RCC 7860 (cell line): Measurements from ENCODE around the gene NT5DC2.

Experiments
- DNase-seq: peaks from one replicate; pipeline ENCODE4 v3.0.0-alpha.2; 2015; ENCODE audit warnings: low spot score
- FAIRE-seq: peaks from 2 replicates; lab custom pipeline; 2012; peaks lifted over from hg19 to GRCh38; lab: Jason Lieb, UNC

Gene NT5DC2

DNA sequence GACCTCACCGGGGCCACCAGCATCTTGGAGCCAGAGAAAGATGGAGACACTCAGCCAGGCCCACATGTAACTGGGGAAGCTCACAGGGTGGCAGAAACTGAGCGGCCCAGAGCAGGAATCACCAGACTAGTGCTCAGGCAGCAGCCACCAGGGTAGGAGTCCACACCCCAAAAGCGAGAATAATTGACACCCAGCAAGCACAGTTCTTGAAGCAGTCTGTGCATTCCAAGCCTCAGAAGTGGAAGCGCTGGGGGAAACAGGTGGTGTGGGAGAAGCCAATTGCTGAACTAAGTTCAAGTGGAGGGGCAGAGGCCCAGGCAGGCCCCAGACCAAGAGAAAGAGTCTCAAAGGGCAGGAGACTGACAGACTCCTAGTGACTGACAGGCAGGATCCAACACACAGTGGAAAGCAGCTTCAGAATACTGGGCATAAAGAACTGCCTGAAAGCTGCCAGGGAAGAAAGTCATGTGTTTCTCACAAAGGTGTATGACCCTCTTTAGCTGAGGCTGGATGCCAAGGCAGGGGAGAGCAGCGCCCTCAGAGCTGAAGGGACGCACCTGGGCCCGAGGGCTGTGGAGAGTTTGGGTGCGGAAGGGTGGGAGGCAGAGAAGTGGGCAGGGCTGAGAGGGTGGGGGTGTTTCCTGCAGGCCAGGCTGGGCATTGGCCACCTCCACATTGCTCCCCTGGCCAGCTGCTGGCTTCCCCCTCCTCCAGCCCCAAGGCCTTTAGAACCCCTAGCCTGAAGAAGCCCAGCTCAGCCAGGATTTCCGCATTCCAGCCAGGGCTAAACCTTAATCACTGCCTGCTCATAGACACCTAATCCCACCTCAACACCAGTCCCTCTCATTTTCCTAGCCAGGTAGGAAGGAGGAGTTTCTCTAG is 7.7 kb downstream of the NT5DC2 start:
- DNase-seq, result no peak
- FAIRE-seq, result no peak

DNA sequence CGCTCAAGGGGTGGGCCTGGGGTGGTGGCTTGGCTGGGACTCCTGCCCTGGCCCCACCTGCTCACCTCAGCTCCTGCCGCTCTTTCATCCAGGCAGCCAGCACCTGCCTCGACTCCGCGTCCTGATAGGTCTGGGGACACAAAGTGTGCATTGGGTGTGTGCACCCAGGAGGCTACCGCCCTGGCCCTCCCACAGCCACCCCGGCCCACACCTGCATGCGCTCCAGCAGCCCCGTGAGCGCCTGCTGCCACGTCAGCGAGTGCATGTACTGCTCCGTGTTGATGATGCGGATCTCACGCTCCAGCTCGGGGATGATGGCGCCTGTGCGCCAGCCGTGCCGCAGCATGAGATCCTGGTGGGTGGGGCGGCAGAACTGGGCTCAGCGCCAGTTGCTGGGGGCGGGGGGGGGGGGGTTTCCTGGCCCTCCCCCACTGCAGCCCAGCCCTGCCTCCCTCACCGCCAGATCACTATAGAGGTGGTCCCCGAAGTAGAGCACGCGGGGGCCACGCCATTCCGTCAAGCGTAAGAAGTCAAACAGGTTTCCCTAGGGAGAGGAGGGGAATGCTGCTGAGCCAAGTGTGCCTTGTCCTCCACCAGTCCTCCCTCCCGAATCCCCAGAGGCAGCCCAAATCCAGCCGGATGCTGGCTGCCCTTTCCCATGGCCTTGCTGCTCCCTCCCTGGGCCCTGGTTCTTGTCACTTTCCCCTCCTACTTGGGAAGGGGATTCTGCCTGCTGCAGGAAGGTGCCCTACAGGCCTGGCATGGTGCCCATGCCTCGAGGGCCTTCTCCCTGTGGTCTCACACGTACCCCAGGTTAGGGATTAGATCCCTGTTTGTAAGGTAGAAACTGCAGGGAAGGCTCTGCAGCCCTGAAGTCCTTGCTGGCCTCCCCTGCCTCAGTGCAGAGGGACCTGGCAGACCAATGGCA is 8.6 kb downstream of the NT5DC2 start:
- FAIRE-seq (no peak), DNase-seq (no peak)

DNA sequence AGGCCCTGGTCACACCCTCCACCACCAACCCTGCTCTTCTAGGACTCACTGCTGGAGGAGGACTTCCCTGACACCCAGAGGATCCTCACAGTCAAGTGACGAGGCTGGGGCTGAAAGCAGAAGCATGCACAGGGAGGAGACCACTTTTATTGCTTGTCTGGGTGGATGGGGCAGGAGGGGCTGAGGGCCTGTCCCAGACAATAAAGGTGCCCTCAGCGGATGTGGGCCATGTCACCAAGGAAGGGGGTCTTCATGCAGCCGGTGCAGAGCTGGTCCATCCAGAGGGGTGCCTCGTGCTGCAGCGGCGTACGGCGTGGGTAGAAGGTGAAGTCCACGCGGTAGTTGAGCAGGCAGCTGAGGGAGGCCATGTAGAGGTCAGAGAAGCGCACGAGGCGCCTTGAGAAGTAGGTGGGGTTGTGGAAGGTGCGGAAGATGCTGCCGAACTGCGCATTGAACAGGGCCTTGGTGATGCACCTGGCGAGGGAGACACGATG is 9.4 kb downstream of the NT5DC2 start:
- FAIRE-seq (no peak), DNase-seq (no peak)

DNA sequence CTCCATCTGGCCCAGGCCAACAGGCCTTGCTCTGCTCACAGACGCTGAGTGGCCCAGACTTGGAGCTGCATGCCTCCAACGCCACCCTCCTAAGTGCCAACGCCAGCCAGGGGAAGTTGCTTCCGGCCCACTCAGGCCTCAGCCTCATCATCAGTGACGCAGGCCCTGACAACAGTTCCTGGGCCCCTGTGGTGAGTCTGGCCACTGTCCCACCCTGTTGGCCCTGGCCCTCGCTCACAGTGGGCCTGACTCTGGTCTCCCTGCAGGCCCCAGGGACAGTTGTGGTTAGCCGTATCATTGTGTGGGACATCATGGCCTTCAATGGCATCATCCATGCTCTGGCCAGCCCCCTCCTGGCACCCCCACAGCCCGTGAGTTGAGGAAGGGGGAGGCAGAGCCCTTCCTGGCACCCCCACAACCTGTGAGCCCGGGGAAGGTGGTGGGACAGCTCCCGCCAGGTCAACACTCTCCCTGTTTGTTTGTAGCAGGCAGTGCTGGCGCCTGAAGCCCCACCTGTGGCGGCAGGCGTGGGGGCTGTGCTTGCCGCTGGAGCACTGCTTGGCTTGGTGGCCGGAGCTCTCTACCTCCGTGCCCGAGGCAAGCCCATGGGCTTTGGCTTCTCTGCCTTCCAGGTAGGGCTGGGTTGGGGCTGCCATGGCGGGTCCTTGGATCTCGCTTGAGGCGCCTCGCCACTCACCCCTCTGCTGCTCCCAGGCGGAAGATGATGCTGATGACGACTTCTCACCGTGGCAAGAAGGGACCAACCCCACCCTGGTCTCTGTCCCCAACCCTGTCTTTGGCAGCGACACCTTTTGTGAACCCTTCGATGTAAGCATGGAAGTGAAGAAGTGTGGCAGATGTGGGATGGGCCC is 10.0 kb downstream of the NT5DC2 start:
- FAIRE-seq, result no peak
- no peak for DNase-seq

DNA sequence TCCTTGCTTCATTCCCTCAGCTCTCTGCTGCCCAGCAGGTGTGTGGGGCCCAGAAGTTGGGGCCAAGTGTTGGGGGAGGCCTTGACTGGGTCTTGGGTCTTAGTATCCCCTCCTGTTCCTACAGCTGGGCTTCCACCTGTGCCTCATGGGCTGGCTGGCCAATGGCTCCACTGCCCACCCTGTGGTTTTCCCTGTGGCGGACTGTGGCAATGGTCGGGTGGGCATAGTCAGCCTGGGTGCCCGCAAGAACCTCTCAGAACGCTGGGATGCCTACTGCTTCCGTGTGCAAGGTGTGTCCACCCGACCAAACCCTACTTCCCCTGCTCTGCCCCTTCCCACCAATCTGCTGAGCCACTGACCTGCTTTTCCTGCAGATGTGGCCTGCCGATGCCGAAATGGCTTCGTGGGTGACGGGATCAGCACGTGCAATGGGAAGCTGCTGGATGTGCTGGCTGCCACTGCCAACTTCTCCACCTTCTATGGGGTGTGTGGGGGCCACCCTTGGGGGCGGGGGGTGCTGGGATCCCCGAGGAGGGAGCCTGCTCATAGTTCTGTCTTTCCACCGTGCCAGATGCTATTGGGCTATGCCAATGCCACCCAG is 10.9 kb downstream of the NT5DC2 start:
- FAIRE-seq, result no peak
- no peak for DNase-seq

DNA sequence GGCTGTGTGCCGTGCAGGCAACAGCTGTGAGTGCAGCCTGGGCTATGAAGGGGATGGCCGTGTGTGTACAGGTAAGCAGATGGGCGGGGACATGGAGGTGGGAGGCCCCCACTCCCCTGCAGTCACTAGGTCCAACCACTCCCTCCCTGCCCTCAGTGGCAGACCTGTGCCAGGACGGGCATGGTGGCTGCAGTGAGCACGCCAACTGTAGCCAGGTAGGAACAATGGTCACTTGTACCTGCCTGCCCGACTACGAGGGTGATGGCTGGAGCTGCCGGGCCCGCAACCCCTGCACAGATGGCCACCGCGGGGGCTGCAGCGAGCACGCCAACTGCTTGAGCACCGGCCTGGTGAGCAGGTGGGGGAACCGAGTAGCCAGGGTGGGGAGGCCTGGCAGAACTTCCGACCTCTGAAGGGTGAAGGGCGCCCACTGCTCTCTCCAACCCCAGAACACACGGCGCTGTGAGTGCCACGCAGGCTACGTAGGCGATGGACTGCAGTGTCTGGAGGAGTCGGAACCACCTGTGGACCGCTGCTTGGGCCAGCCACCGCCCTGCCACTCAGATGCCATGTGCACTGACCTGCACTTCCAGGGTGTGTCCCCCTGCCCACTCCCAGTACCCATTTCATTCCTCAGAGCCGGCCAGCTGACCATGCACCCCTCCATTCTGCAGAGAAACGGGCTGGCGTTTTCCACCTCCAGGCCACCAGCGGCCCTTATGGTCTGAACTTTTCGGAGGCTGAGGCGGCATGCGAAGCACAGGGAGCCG is 11.6 kb downstream of the NT5DC2 start:
- FAIRE-seq (no peak), DNase-seq (no peak)

DNA sequence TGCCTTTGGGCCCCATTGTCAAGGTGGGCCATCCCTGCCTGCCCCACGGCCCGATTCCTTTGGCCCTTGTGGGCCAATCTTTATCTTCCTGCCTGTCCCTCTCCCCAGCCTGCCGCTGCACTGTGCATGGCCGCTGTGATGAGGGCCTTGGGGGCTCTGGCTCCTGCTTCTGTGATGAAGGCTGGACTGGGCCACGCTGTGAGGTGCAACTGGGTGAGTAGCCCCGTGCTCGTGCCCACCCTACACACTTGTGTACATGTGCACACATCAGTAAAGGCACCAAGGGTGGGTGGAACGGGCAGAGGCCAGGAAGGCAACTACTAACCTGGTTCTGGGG is 12.2 kb downstream of the NT5DC2 start:
- FAIRE-seq, result no peak
- no peak for DNase-seq

DNA sequence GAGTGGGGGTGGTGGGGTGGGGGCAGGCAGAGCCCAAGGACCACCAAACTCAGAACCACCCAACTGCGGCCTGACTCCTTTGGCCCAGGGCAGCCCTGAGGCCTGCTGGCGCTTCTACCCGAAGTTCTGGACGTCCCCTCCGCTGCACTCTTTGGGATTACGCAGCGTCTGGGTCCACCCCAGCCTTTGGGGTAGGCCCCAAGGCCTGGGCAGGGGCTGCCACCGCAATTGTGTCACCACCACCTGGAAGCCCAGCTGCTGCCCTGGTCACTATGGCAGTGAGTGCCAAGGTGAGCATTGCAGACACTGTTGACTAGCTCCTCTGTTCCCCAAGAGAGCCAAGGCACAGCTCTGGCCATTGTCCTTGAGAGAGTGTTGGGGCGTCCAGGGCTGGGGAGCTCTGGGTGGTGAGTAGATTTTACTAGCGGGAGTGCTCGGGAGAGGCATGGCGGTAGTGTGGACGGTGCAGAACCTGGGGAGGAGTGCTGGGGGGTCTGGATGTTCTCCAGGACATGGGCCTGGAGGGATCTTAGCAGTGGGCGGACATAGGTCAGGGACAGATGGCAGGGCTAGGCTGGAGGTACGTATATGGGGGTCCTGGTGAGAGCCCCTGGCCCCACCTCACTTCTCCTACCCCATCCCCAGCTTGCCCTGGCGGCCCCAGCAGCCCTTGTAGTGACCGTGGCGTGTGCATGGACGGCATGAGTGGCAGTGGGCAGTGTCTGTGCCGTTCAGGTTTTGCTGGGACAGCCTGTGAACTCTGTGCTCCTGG is 12.8 kb downstream of the NT5DC2 start:
- DNase-seq, result no peak
- FAIRE-seq, result no peak

DNA sequence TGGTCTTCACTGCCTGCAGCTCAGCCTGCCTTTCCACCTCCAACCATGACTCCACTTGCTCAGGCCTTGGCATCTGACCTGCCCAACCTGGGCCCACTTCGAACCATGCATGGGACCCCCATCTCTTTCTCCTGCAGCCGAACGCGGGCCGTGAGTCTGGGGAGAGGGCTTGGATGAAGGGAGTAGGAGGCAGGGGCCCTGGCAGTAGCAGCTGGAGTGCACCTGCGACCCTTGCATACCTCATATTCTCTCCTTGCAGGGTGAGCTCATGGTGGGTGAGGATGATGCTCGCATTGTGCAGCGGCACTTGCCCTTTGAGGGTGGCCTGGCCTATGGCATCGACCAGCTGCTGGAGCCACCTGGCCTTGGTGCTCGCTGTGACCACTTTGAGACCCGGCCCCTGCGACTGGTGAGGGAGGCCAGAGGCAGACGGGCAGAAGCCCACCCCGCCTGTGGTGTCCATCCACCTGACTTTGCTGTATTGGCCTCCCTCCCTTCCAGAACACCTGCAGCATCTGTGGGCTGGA is 13.5 kb downstream of the NT5DC2 start:
- FAIRE-seq (no peak), DNase-seq (no peak)

DNA sequence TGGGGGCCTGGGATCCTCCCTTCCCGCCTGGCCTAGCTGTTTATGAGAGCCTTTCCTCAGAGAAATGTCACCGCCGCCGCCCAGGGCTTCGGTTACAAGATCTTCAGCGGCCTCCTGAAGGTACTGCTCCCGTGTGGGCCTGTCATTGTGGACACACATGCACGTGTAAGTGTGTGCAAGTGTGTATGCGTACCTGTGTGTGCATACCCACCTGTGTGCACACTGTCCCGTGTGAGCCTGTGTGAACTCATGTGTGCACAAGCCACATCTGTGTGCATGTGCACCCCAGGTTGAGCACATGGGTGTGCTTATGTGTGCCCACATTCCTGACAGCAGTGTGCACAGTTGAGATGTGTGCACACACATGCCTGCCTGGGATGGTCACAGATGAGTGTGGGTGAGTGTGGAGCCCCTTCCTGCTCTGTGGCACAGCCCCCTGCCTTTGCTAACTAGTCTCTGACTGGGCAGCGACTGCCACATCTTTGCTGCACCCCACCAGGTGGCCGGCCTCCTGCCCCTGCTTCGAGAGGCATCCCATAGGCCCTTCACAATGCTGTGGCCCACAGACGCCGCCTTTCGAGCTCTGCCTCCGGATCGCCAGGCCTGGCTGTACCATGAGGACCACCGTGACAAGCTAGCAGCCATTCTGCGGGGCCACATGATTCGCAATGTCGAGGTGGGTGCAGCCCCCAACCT is 14.1 kb downstream of the NT5DC2 start:
- DNase-seq, result no peak
- no peak for FAIRE-seq

DNA sequence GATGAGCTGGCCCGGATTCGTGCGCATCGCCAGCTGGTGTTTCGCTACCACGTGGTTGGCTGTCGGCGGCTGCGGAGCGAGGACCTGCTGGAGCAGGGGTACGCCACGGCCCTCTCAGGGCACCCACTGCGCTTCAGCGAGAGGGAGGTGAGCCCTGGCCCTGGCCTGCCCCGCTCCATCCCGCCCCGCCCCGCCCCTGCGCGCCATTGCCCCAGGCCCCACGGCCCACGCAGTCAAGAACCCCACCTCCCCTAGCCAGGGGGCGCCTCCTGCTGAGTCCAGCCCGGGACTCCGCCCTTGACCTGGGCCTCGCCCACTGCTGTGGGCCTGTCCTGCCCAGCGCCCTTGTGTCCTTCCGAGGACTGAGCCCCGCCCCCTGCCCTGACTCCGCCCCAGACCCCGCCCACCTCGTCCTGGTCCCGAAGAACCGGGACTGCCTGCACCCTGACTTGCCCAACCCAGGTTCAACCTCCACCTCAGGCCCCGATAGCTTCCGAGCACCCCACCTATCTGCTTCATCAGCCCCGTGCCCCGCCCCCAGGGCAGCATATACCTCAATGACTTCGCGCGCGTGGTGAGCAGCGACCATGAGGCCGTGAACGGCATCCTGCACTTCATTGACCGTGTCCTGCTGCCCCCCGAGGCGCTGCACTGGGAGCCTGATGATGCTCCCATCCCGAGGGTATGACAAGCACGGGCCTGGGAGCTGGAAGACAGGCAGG is 14.8 kb downstream of the NT5DC2 start:
- FAIRE-seq, result no peak

DNA sequence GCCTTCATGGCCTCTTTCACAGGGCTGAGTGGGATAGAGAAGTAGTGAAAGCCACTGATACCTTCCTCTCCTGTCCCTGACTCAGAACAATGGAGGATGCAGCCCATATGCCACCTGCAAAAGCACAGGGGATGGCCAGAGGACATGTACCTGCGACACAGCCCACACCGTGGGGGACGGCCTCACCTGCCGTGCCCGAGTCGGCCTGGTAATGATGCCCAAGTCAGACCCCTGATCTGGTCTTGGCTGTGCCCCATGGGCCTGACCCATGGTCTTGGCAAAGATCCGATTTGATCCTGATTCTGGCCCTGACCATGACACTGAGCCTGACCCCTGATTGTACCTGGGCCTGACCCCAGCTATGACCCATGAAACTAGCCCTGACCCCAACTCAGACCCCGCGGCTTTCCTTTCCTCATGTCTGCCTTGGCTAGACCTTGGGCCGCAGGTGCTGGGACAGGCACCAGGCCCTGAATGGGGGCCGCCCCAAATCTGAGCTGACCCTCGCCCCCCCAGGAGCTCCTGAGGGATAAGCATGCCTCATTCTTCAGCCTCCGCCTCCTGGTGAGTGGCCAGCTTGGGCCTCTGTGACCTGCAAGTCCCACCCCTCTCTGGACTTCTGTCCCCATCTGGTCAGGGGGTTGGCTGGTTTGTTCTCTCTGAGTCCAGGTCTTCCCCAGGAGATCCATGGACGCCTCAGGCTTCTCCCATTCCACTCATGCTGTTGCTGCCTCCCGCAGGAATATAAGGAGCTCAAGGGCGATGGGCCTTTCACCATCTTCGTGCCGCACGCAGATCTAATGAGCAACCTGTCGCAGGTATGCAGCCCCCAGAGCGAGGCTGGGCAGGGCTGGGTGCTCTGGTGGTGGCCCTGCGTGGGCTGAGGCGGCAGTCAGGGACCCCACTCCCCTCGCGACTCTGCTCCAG is 15.6 kb downstream of the NT5DC2 start:
- DNase-seq, result no peak

More for the DNA sequence above, 14.8 kb downstream of the NT5DC2 start:
- DNase-seq, result no peak

DNA sequence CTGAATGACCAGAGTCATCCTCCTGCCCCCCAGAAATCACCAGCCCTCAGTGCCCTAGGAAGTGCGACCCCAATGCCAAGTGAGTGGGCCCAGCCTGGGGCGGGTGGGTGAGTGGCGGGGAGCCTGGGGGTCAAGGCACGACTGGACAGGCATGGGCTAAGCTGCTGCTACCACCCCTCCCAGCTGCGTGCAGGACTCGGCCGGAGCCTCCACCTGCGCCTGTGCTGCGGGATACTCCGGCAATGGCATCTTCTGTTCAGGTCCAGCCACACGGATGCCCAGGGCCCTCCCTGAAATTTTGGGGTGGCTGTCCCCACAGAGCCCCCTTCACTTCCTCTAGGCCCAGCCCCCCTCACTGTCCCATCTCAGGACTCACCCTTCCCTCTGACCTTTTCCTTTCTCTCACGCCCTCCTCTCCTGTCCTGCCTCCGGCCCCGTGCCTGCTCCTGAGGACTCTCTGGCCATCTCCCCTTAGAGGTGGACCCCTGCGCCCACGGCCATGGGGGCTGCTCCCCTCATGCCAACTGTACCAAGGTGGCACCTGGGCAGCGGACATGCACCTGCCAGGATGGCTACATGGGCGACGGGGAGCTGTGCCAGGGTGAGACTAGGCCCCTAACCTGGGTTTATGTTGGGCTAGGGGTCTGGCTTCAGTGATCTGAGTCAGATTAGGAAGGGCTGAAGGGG is 17.0 kb downstream of the NT5DC2 start:
- no peak for DNase-seq
- no peak for FAIRE-seq

More for the DNA sequence above, 15.6 kb downstream of the NT5DC2 start:
- FAIRE-seq, result no peak

DNA sequence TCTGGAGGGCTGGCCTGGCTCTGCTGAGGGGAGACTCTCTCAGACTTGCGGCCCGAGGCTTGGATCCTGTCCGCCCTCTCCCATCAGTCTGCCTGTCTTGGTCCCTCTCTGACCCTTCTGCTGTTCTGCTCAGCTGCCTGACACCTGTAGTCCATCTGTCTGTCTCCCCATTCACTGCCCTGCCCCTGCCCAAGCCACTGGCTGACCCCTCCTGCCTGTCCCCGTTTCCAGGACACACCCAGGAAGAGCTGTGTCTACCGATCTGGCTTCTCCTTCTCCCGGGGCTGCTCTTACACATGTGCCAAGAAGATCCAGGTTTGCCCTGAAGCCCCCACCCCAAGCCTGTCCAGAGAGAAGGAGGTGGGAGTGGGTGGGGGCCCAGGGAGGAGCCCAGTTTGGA is 18.5 kb downstream of the NT5DC2 start:
- no peak for FAIRE-seq

DNA sequence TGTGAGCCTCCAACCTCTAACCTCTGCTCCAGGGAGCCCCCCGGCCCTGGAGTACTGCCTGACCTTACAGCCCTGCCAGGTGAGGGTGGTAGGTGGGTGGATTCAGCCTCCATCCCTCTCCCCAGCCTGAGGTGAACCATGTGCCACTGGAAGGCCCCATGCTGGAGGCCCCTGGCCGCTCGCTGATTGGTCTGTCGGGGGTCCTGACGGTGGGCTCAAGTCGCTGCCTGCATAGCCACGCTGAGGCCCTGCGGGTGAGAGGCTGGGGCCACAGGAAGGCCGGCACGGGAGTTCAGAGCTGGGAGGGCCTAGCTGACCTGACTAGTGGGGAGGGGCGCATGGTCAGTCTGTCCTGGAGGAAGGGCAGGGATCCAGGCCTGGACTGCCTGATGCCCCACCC is 19.1 kb downstream of the NT5DC2 start:
- DNase-seq (no peak), FAIRE-seq (no peak)

More for the DNA sequence above, 18.5 kb downstream of the NT5DC2 start:
- no peak for DNase-seq

DNA sequence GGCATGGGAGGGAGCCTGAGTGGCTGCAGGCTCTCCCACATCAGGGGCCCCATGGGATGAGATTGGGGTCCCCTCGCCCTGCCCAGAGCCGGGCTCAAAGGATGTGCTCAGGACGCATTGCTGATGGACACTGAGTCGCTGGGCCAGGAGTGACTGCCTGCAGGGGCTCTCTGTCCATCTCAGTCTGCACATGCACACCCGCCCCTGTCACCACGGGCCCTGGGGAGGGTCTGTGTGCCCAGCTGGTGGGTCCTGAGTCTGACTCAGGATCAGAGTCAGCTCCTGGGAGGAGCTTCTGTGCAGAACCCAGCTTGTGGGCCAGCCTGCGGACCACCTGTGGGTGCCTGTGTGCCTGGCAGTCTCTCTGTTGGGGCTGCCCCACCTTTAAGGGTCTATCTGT is 20.4 kb downstream of the NT5DC2 start:
- no peak for FAIRE-seq
- no peak for DNase-seq
